OCI-LY3 (cell line): ENCODE data around the gene NR1D2.

Experiments used
- H2AFZ ChIP-seq: fragments of 200-600, 300-600 bp; shearing (Covaris generic); 2 replicates; pipeline ENCODE4 v1.6.0; 2014; ENCODE audit warnings: antibody characterized with exemption, low read depth, low read length
- H3K27ac ChIP-seq: fragments of 200-600, 300-600 bp; sonication (generic); 2 replicates; pipeline ENCODE4 v1.5.1; 2014; ENCODE audit warnings: mild to moderate bottlenecking, low read length, moderate library complexity, mixed read lengths
- H3K27me3 ChIP-seq: fragments of 200-600, 300-600 bp; sonication (generic); 2 replicates; pipeline ENCODE4 v1.6.1; 2014; ENCODE audit warnings: low read depth, low read length, mixed read lengths
- H3K36me3 ChIP-seq: fragments of 200-600, 300-600 bp; sonication (generic); replicated peaks from 2 replicates; pipeline ENCODE3; 2014; ENCODE audit warnings: low read depth, low read length, mixed read lengths
- H3K4me1 ChIP-seq: fragments of 300-600, 200-600 bp; sonication (generic); 2 replicates; pipeline ENCODE4 v1.6.1; 2014; ENCODE audit warnings: low read length, mixed read lengths
- H3K4me2 ChIP-seq: fragments of 200-600, 300-600 bp; sonication (generic); 2 replicates; pipeline ENCODE4 v1.6.1; 2014; ENCODE audit warnings: low read length, mixed read lengths
- H3K4me3 ChIP-seq: fragments of 300-600, 200-600 bp; sonication (generic); 2 replicates; pipeline ENCODE4 v1.5.1; 2014; ENCODE audit warnings: antibody characterized with exemption, mild to moderate bottlenecking, low read length, moderate library complexity
- H3K79me2 ChIP-seq: fragments of 300-600, 200-600 bp; shearing (Covaris generic); 2 replicates; pipeline ENCODE4 v1.6.1; 2014; ENCODE audit warnings: mild to moderate bottlenecking, low read length, mixed read lengths
- H3K9ac ChIP-seq: fragments of 300-600, 200-600 bp; shearing (Covaris generic); 2 replicates; pipeline ENCODE4 v1.6.0; 2014; ENCODE audit warnings: mild to moderate bottlenecking, low read length, moderate library complexity
- H3K9me3 ChIP-seq: fragments of 200-600, 300-600 bp; shearing (Covaris generic); 2 replicates; pipeline ENCODE4 v1.6.1; 2014; ENCODE audit warnings: low read length, mixed read lengths; ENCODE audit not compliant: insufficient read depth
- H4K20me1 ChIP-seq: fragments of 200-600, 300-600 bp; sonication (generic); 2 replicates; pipeline ENCODE4 v1.6.1; 2016; ENCODE audit warnings: low read length, mixed read lengths; ENCODE audit not compliant: insufficient read depth
- EZH2phosphoT487 ChIP-seq: fragments of 200-600 bp; shearing (Covaris generic); IDR thresholded peaks from 2 replicates; pipeline ENCODE4 v1.6.1; 2018; ENCODE audit warnings: antibody characterized with exemption, mixed run types, low read depth
- TF ChIP-seq, protein P1 (sequence below): fragments of 200-600, 300-600 bp; sonication (generic); IDR thresholded peaks from 2 replicates; pipeline ENCODE4 v1.5.1; 2014; ENCODE audit warnings: antibody characterized with exemption, low read length, low read depth

NR1D2 gene

DNA sequence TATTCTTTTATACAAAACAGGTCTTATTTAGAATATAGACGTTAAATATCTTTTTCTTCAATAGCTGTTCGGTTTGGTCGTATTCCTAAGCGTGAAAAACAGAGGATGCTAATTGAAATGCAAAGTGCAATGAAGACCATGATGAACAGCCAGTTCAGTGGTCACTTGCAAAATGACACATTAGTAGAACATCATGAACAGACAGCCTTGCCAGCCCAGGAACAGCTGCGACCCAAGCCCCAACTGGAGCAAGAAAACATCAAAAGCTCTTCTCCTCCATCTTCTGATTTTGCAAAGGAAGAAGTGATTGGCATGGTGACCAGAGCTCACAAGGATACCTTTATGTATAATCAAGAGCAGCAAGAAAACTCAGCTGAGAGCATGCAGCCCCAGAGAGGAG lies 16.8 kb downstream of the NR1D2 start:
- no peaks in the 10 kb centered on the region for H3K9me3 ChIP-seq
- H2AFZ ChIP-seq, result no peak overlapping the region
- no peak overlapping the region for H3K4me3 ChIP-seq
- no peak overlapping the region for H3K9ac ChIP-seq
- TF ChIP-seq, protein P1, sequence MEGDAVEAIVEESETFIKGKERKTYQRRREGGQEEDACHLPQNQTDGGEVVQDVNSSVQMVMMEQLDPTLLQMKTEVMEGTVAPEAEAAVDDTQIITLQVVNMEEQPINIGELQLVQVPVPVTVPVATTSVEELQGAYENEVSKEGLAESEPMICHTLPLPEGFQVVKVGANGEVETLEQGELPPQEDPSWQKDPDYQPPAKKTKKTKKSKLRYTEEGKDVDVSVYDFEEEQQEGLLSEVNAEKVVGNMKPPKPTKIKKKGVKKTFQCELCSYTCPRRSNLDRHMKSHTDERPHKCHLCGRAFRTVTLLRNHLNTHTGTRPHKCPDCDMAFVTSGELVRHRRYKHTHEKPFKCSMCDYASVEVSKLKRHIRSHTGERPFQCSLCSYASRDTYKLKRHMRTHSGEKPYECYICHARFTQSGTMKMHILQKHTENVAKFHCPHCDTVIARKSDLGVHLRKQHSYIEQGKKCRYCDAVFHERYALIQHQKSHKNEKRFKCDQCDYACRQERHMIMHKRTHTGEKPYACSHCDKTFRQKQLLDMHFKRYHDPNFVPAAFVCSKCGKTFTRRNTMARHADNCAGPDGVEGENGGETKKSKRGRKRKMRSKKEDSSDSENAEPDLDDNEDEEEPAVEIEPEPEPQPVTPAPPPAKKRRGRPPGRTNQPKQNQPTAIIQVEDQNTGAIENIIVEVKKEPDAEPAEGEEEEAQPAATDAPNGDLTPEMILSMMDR, result no peak
- TF ChIP-seq EZH2phosphoT487, result no peak
- no peak overlapping the region for H3K4me2 ChIP-seq
- no peak overlapping the region for H3K27ac ChIP-seq
- H3K36me3 ChIP-seq, result peaks cover 6% of the 10 kb centered on the region
- no peaks in the 10 kb centered on the region for H3K27me3 ChIP-seq
- no peaks in the 10 kb centered on the region for H3K79me2 ChIP-seq
- H3K4me1 ChIP-seq, result no peaks in the 10 kb centered on the region
- no peaks in the 10 kb centered on the region for H4K20me1 ChIP-seq

DNA sequence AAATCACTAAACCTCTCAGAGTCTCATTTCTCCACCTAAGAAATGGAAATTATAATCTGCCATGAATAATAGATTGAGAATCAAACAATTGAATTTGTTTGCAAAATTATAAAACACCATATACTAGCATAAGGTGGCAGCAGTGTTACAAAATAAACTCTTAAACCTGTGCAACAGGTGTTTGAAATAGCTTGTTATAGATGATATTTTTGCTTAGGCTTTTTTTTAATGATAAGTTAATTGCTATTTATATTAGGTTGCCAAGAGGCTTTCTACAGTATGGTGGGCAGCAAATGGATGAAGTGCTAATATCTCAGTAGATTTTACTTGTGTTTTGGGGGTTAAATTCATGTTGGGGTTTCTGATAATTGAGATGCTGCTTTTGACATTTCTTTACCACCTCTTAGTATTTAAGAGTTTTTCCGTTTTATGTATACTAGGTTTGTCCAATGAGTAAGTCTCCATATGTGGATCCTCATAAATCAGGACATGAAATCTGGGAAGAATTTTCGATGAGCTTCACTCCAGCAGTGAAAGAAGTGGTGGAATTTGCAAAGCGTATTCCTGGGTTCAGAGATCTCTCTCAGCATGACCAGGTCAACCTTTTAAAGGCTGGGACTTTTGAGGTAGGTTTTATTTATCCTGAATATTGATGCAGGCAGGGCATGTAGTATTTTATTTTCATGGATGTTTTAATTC lies 19.6 kb downstream of the NR1D2 start:
- Histone ChIP-seq H3K4me3 (no peak overlapping the region), H3K4me2 (no peak overlapping the region), H3K4me1 (no peaks in the 10 kb centered on the region), H3K9me3 (no peaks in the 10 kb centered on the region), H3K79me2 (no peaks in the 10 kb centered on the region), H3K36me3 (peaks cover 6% of the 10 kb centered on the region), H3K9ac (no peak overlapping the region), H2AFZ (no peak overlapping the region), H3K27me3 (no peaks in the 10 kb centered on the region), H4K20me1 (no peaks in the 10 kb centered on the region), H3K27ac (no peak overlapping the region)
- TF ChIP-seq, protein P1, result peak; percentile 20; the same call in 1 of the 2 replicates
- TF ChIP-seq EZH2phosphoT487, result no peak

DNA sequence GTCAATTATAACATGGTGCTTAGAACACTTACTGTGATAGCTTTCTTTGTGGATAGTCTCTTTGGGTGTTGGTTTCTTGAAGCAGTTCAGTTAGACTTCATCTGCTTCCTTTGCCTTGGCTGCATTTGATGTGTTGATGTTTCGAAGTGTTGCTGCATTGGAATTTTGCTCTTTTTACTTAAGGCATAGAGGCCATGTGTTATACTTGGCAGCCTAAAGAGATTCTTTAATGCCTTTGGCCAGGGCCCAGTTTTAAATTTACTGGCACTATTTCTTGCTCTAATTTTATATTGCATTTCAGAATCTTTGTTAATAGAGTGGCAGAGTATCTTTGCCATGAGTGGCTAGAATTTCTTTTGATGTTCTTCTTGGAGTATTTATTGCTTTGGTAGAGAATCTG lies 21.2 kb downstream of the NR1D2 start:
- Histone ChIP-seq H3K36me3 (peaks cover 6% of the 10 kb centered on the region), H4K20me1 (no peaks in the 10 kb centered on the region), H3K9me3 (no peaks in the 10 kb centered on the region), H3K9ac (no peak overlapping the region), H3K4me2 (no peak overlapping the region), H3K4me3 (no peak overlapping the region), H3K79me2 (no peaks in the 10 kb centered on the region), H3K27ac (no peak overlapping the region), H3K4me1 (no peaks in the 10 kb centered on the region), H3K27me3 (no peaks in the 10 kb centered on the region), H2AFZ (no peak overlapping the region)
- TF ChIP-seq EZH2phosphoT487, result no peak
- TF ChIP-seq, protein P1, result no peak

DNA sequence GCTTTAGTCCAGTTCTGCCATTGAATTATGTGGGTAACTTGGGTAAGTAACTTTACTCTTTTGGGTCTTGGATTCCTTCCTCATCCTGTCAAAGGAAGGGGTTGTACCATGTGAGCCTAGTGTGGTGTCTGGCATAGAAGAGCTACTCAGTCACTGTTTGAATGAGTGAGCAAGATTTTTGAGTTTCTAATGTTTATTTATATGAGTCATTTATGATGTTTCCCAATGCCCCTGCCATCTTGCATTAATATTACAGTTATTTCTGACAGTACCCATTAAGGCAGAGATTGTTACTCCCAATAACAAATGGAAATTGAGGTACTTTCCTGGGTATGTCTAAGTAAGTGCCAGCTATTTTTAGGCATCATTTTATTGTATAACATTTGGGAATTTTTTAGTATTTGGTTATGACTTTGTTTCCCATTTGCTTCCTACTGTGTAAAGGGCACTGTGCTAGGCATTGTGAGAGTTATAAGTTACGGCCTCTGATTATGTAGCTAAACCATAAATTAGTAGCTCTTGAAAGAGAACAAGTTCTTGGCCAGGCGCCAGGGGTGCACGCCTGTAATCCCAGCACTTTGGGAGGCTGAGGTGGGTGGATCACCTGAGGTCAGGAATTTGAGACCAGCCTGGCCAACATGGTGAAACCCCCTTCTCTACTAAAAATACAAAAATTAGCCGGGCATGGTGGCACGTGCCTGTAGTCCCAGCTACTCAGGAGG lies 23.5 kb downstream of the NR1D2 start:
- no peaks in the 10 kb centered on the region for H3K79me2 ChIP-seq
- H4K20me1 ChIP-seq, result no peaks in the 10 kb centered on the region
- H3K36me3 ChIP-seq, result no peaks in the 10 kb centered on the region
- no peaks in the 10 kb centered on the region for H3K27me3 ChIP-seq
- H3K9me3 ChIP-seq, result no peaks in the 10 kb centered on the region
- no peak overlapping the region for H3K4me2 ChIP-seq
- no peak overlapping the region for H3K9ac ChIP-seq
- TF ChIP-seq, protein P1, result no peak
- no peak for TF ChIP-seq EZH2phosphoT487
- H3K4me1 ChIP-seq, result no peaks in the 10 kb centered on the region
- H3K4me3 ChIP-seq, result no peak overlapping the region
- H3K27ac ChIP-seq, result no peak overlapping the region
- no peak overlapping the region for H2AFZ ChIP-seq
